GM21528 (cell line): ENCODE measurements around the gene MYBPC2.

Source experiments
- ATAC-seq: cut with Tn5 transposase; IDR thresholded peaks from one replicate; pipeline ENCODE4 v1.9.1; 2021; ENCODE audit warnings: mild to moderate bottlenecking, moderate library complexity; ENCODE audit not compliant: unreplicated experiment, low FRiP score

The MYBPC2 gene

GRCh38 chr19:50512999-50513745 lies 80.5 kb downstream of the MYBPC2 start:
- ATAC-seq: no peak

GRCh38 chr19:50513746-50514345 lies 81.2 kb downstream of the MYBPC2 start, which contains the start of gene ASPDH:
ASPDH (minus strand) TSS chr19:50513913; CDS start chr19:50513823, 90 bp downstream.
- no peak for ATAC-seq

- no peak for ATAC-seq
Observed at GRCh38 chr19:50514346-50515167, 81.9 kb downstream of the MYBPC2 start.

DNA sequence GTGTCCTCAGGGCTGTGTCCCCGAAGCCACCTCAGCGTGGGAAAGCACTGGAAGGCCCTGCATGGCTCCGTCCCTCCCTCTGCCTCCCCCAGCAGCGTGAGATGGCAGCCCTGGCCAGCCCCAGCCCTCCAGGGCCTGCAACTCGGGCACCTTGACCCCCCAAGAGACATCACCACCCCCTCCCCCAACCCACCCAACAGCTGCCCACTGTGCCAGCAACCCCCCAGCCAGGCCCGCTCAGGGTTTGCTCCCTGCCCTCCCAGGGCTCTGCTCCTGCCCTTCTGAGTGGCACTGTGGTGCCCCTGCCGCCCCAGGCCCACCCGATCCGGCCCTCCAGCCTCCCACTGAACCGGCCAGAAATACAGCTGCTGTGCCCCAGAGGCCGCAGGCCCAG lies 82.5 kb downstream of the MYBPC2 start:
- ATAC-seq: no peak
